ENCODE data around the gene HBD.

HBD gene

GRCh38 chr11:5277807-5278382, 43.6 kb upstream of the HBD start:
- no peaks in the 10 kb centered on the region for H4K20me1 ChIP-seq (ENCODE audit: insufficient read depth, low read length)
- H2AFZ ChIP-seq (ENCODE audit: low read depth, low read length), result no peak overlapping the region
- ATAC-seq (ENCODE audit: insufficient read depth, low read depth), result no peak
- no peaks in the 10 kb centered on the region for H3K9me3 ChIP-seq (ENCODE audit: insufficient read depth, low read length, severe bottlenecking)
- peaks cover 6% of the 10 kb centered on the region for H3K27me3 ChIP-seq (ENCODE audit: insufficient read depth, low read length, poor library complexity)
- H3K9ac ChIP-seq (ENCODE audit: low read depth, low read length), result no peak overlapping the region
- H3K27ac ChIP-seq (ENCODE audit: low read length), result no peak overlapping the region
- DNase-seq, result no peak
- no peak overlapping the region for H3K4me2 ChIP-seq (ENCODE audit: insufficient read depth, low read length)
- H3K79me2 ChIP-seq (ENCODE audit: insufficient read depth, low read length), result no peaks in the 10 kb centered on the region
- H3K4me3 ChIP-seq (ENCODE audit: low read depth in 1 of 2, low read length in 2 of 2), result no peak overlapping the region
- TF ChIP-seq EZH2 (IDR thresholded peaks at IDR 0.05; ENCODE audit: borderline replicate concordance, low read depth, low read length, severe bottlenecking) (no peak), CTCF (IDR thresholded peaks at IDR 0.05; ENCODE audit: borderline replicate concordance, extremely low read depth, low read length, poor library complexity, severe bottlenecking) (no peak)
- H3K36me3 ChIP-seq (ENCODE audit: insufficient read depth, low read length), result no peaks in the 10 kb centered on the region
- no peaks in the 10 kb centered on the region for H3K4me1 ChIP-seq (ENCODE audit: insufficient read depth, low read length)

- Histone ChIP-seq H3K27me3 (ENCODE audit: insufficient read depth, low read length, poor library complexity) (peaks cover 6% of the 10 kb centered on the region), H2AFZ (ENCODE audit: low read depth, low read length) (no peak overlapping the region), H3K36me3 (ENCODE audit: insufficient read depth, low read length) (no peaks in the 10 kb centered on the region), H3K4me2 (ENCODE audit: insufficient read depth, low read length) (no peak overlapping the region), H3K9ac (ENCODE audit: low read depth, low read length) (no peak overlapping the region), H3K4me1 (ENCODE audit: insufficient read depth, low read length) (no peaks in the 10 kb centered on the region), H3K79me2 (ENCODE audit: insufficient read depth, low read length) (no peaks in the 10 kb centered on the region), H3K27ac (ENCODE audit: low read length) (no peak overlapping the region), H4K20me1 (ENCODE audit: insufficient read depth, low read length) (no peaks in the 10 kb centered on the region), H3K9me3 (ENCODE audit: insufficient read depth, low read length, severe bottlenecking) (no peaks in the 10 kb centered on the region), H3K4me3 (ENCODE audit: low read depth in 1 of 2, low read length in 2 of 2) (no peak overlapping the region)
- ATAC-seq (ENCODE audit: insufficient read depth, low read depth) (no peak), DNase-seq (no peak)
- TF ChIP-seq CTCF (IDR thresholded peaks at IDR 0.05; ENCODE audit: borderline replicate concordance, extremely low read depth, low read length, poor library complexity, severe bottlenecking) (no peak), EZH2 (IDR thresholded peaks at IDR 0.05; ENCODE audit: borderline replicate concordance, low read depth, low read length, severe bottlenecking) (no peak)
These were observed 42.4 kb upstream of the HBD start for GRCh38 chr11:5276697-5277096.

- no peak for ATAC-seq (ENCODE audit: insufficient read depth, low read depth)
- H3K27me3 ChIP-seq (ENCODE audit: insufficient read depth, low read length, poor library complexity), result peaks cover 6% of the 10 kb centered on the region
- H2AFZ ChIP-seq (ENCODE audit: low read depth, low read length), result no peak overlapping the region
- no peak overlapping the region for H3K4me3 ChIP-seq (ENCODE audit: low read depth in 1 of 2, low read length in 2 of 2)
- H3K36me3 ChIP-seq (ENCODE audit: insufficient read depth, low read length), result no peaks in the 10 kb centered on the region
- TF ChIP-seq CTCF (IDR thresholded peaks at IDR 0.05; ENCODE audit: borderline replicate concordance, extremely low read depth, low read length, poor library complexity, severe bottlenecking) (no peak), EZH2 (IDR thresholded peaks at IDR 0.05; ENCODE audit: borderline replicate concordance, low read depth, low read length, severe bottlenecking) (no peak)
- H3K27ac ChIP-seq (ENCODE audit: low read length), result no peak overlapping the region
- H3K9ac ChIP-seq (ENCODE audit: low read depth, low read length), result no peak overlapping the region
- no peaks in the 10 kb centered on the region for H3K9me3 ChIP-seq (ENCODE audit: insufficient read depth, low read length, severe bottlenecking)
- no peak overlapping the region for H3K4me2 ChIP-seq (ENCODE audit: insufficient read depth, low read length)
- no peaks in the 10 kb centered on the region for H4K20me1 ChIP-seq (ENCODE audit: insufficient read depth, low read length)
- no peaks in the 10 kb centered on the region for H3K4me1 ChIP-seq (ENCODE audit: insufficient read depth, low read length)
- no peaks in the 10 kb centered on the region for H3K79me2 ChIP-seq (ENCODE audit: insufficient read depth, low read length)
- DNase-seq, result no peak
These were observed 41.3 kb upstream of the HBD start for GRCh38 chr11:5275369-5276110.

All from DND-41 (cell line).